GM15510 (cell line): ENCODE data around the gene ATP2B1.

Source experiments
- POLR2A ChIP-seq: IDR thresholded peaks from 3 replicates; pipeline ENCODE4 v1.6.1; 2011; ENCODE audit warnings: borderline replicate concordance; ENCODE audit not compliant: insufficient read length; ENCODE audit errors: extremely low read depth

ATP2B1 gene

GRCh38 chr12:89538897-89539296 lies 169.7 kb downstream of the ATP2B1 start:
- TF ChIP-seq POLR2A = no peak
